ENCODE data around the gene ZDHHC3. TPM values are rescaled to one million over a fixed set of nuclear protein-coding genes. Genes with fewer than 3 reads are reported as not detected.
"Not testable (repeated sequence)": the region's sequence is repeated elsewhere in the genome, so short reads cannot be mapped to it uniquely, and the experiment has no call there.

ZDHHC3 gene
- total and polyA plus RNA-seq, 3 donors from 2014 or later, result 122 to 248 (median 164) TPM

DNA sequence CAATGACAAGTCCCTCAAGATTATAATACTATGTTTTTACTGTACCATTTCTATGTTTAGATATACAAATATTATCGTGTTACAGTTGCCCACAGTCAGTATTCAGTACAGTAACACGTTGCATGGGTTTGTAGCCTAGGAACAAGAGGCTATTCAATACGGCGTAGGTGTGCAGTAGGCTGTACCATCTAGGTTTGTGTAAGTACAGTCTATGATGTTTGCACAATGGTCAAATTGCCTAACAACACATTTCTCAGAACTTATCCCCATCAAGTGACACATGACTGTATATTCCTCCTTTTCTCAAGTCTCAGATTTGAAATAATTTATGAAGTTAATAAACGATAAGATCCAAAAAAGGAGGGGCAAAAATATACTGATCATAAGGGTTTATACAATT lies 21.7 kb downstream of the ZDHHC3 start:
- no peaks in the 10 kb centered on the region for H3K27me3 ChIP-seq
- 91 to 97% methylated on average over 5 of the region's 5 CpGs for WGBS, 2 donors
- H3K9me3 ChIP-seq, result no peaks in the 10 kb centered on the region
- no peaks in the 10 kb centered on the region for H3K36me3 ChIP-seq (ENCODE audit: low read depth, missing control alignments)
- intact Hi-C loops (cut with DNase I; ENCODE audit: low total_unique reads), result no loop called here
- H3K4me1 ChIP-seq, result no peaks in the 10 kb centered on the region
- H3K27ac ChIP-seq, result no peak overlapping the region
- no peak for DNase-seq
- H3K4me3 ChIP-seq, result no peak overlapping the region
- no peak for TF ChIP-seq POLR2A (IDR thresholded peaks at IDR 0.05)
- TF ChIP-seq, protein P1, sequence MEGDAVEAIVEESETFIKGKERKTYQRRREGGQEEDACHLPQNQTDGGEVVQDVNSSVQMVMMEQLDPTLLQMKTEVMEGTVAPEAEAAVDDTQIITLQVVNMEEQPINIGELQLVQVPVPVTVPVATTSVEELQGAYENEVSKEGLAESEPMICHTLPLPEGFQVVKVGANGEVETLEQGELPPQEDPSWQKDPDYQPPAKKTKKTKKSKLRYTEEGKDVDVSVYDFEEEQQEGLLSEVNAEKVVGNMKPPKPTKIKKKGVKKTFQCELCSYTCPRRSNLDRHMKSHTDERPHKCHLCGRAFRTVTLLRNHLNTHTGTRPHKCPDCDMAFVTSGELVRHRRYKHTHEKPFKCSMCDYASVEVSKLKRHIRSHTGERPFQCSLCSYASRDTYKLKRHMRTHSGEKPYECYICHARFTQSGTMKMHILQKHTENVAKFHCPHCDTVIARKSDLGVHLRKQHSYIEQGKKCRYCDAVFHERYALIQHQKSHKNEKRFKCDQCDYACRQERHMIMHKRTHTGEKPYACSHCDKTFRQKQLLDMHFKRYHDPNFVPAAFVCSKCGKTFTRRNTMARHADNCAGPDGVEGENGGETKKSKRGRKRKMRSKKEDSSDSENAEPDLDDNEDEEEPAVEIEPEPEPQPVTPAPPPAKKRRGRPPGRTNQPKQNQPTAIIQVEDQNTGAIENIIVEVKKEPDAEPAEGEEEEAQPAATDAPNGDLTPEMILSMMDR (IDR thresholded peaks at IDR 0.05), result no peak

DNA sequence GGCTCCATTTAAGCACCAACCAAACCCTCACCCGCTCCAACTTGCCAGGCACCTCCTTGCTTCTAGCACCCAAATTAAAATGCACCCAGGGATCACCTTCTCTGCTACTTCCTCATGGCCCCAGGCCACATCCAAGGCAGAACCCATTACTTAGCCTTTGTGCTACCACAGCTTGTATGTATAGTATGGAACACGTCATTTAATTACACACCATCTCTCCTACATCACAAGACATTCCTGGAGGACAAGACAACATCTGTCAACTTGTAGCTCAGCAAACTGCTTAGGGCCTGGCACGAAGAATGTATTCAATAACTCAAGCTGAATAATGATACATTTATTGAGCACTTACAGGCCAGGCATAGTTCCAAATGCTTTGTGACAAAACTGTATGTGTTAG lies 23.3 kb downstream of the ZDHHC3 start:
- intact Hi-C loops (cut with DNase I; ENCODE audit: low total_unique reads), result no loop called here
- TF ChIP-seq POLR2A (IDR thresholded peaks at IDR 0.05), result no peak
- TF ChIP-seq, protein P1 (IDR thresholded peaks at IDR 0.05), result no peak

DNA sequence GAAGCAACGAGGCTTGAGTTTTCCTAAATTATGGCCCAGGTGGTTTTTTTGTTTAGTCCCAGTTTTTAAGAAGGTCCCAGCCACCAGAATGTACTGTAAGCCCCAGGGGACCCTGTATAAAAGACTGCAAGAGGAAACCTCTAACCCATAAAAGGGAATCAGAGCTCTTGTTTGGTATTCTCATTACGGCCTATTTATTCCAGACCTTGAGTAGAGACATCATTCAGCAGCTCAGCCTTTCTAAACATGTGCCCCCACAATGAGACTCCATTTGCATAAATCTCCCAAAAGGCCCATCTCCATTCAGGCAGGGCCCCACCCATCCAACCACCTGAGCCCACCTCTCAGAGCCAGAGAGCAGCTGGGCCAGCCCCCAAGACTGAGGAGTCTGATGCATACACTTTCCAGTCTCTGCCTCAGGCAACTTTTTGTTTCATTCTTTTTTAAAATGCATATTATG lies 25.7 kb downstream of the ZDHHC3 start:
- DNase-seq, result no peak
- no peaks in the 10 kb centered on the region for H3K27me3 ChIP-seq
- H3K27ac ChIP-seq, result no peak overlapping the region
- H3K36me3 ChIP-seq (ENCODE audit: low read depth, missing control alignments), result no peaks in the 10 kb centered on the region
- H3K9me3 ChIP-seq, result no peaks in the 10 kb centered on the region
- H3K4me1 ChIP-seq, result no peaks in the 10 kb centered on the region
- intact Hi-C loops (cut with DNase I; ENCODE audit: low total_unique reads), result no loop called here
- no peak for TF ChIP-seq POLR2A (IDR thresholded peaks at IDR 0.05)
- TF ChIP-seq, protein P1 (IDR thresholded peaks at IDR 0.05), result no peak
- no peak overlapping the region for H3K4me3 ChIP-seq
- WGBS, 2 donors, result 54 to 87% methylated on average over 2 of the region's 2 CpGs

More for the DNA sequence above, 23.3 kb downstream of the ZDHHC3 start:
- no peaks in the 10 kb centered on the region for H3K9me3 ChIP-seq
- WGBS, 2 donors, result 84 to 89% methylated on average over 3 of the region's 3 CpGs
- H3K4me1 ChIP-seq, result no peaks in the 10 kb centered on the region
- no peak overlapping the region for H3K27ac ChIP-seq
- no peaks in the 10 kb centered on the region for H3K27me3 ChIP-seq
- no peak overlapping the region for H3K4me3 ChIP-seq
- no peaks in the 10 kb centered on the region for H3K36me3 ChIP-seq (ENCODE audit: low read depth, missing control alignments)
- no peak for DNase-seq

DNA sequence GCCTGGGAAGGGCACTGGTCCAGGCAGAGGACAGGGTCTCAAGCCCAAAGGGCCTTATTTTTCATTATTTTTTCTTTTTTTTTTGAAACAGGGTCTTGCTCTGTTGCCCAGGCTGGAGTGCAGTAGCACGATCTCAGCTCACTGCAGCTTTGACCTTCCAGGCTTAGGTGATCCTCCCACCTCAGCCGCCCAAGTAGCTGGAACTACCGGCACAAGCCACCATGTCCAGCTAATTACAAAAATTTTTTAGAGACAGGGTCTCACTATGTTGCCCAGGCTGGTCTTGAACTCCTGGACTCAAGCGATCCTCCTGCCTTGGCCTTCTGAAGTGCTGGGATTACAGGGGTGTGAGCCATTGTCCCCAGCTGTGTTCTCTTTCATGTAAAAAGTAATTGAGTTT lies 26.2 kb downstream of the ZDHHC3 start:
- intact Hi-C loops (cut with DNase I; ENCODE audit: low total_unique reads); H3K4me1 ChIP-seq; H3K36me3 ChIP-seq (ENCODE audit: low read depth, missing control alignments); H3K4me3 ChIP-seq; H3K9me3 ChIP-seq; H3K27ac ChIP-seq; H3K27me3 ChIP-seq; DNase-seq: not testable (repeated sequence)
- 92 to 94% methylated on average over 4 of the region's 4 CpGs for WGBS, 2 donors

DNA sequence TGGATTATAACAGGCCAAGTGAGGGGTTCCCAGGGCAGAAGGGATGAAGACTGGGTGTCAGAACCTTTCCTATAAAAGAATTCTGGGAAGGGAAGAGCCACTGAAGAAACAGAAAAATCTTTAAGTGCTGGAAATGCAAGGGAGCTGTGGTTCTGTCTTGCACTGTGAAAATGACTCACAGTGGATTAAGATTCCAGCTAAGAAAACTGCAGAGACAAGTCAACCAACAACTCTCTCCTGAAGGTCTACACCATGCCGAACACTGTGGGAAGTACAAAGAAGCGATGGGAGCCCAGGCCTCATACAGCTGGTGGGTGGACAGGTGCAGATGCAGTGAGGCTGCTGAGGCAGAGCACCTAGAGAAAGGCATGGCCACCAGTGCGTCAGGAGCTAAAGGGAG lies 27.7 kb downstream of the ZDHHC3 start:
- H3K27me3 ChIP-seq, result no peaks in the 10 kb centered on the region
- no peak for TF ChIP-seq POLR2A (IDR thresholded peaks at IDR 0.05)
- TF ChIP-seq, protein P1 (IDR thresholded peaks at IDR 0.05), result no peak
- WGBS, 2 donors, result 95 to 98% methylated on average over 3 of the region's 3 CpGs
- no peaks in the 10 kb centered on the region for H3K9me3 ChIP-seq
- H3K36me3 ChIP-seq (ENCODE audit: low read depth, missing control alignments), result no peaks in the 10 kb centered on the region
- no peak overlapping the region for H3K4me3 ChIP-seq
- H3K27ac ChIP-seq, result no peak overlapping the region
- intact Hi-C loops (cut with DNase I; ENCODE audit: low total_unique reads), result no loop called here
- no peak for DNase-seq
- no peaks in the 10 kb centered on the region for H3K4me1 ChIP-seq
